HuH-7 (cell line): ENCODE data around the gene TNS3.

Experiments
- DNase-seq: peaks from one replicate; pipeline ENCODE4 v3.0.0; 2011; ENCODE audit warnings: low spot score

TNS3 gene

GRCh38 chr7:47345857-47346298 is 236.0 kb downstream of the TNS3 start:
- no peak for DNase-seq

- DNase-seq = no peak
Observed at GRCh38 chr7:47344171-47344955, 237.5 kb downstream of the TNS3 start.

GRCh38 chr7:47343061-47343455 is 238.9 kb downstream of the TNS3 start:
- DNase-seq = no peak

- DNase-seq = no peak
Observed at GRCh38 chr7:47342296-47343060, 239.4 kb downstream of the TNS3 start.

GRCh38 chr7:47340517-47340916 is 241.4 kb downstream of the TNS3 start:
- DNase-seq = no peak

- DNase-seq = no peak
Observed at GRCh38 chr7:47338026-47338425, 243.9 kb downstream of the TNS3 start.

- no peak for DNase-seq
Observed at GRCh38 chr7:47337531-47337930, 244.4 kb downstream of the TNS3 start.

- DNase-seq = no peak
Observed at GRCh38 chr7:47336472-47337425, 245.2 kb downstream of the TNS3 start.

- DNase-seq = no peak
Observed at GRCh38 chr7:47335557-47336471, 246.1 kb downstream of the TNS3 start.

GRCh38 chr7:47335071-47335470 is 246.8 kb downstream of the TNS3 start:
- DNase-seq = no peak

GRCh38 chr7:47333959-47334358 is 248.0 kb downstream of the TNS3 start:
- DNase-seq = no peak

GRCh38 chr7:47333554-47333887 is 248.4 kb downstream of the TNS3 start:
- no peak for DNase-seq

GRCh38 chr7:47332681-47333553 is 249.0 kb downstream of the TNS3 start:
- no peak for DNase-seq

GRCh38 chr7:47332213-47332612 is 249.7 kb downstream of the TNS3 start:
- no peak for DNase-seq

GRCh38 chr7:47331179-47331565 is 250.7 kb downstream of the TNS3 start:
- DNase-seq = no peak

GRCh38 chr7:47330561-47331178 is 251.2 kb downstream of the TNS3 start:
- DNase-seq = no peak

- DNase-seq = no peak
Observed at GRCh38 chr7:47330026-47330425, 251.9 kb downstream of the TNS3 start.

- no peak for DNase-seq
Observed at GRCh38 chr7:47329320-47329926, 252.5 kb downstream of the TNS3 start.
